ENCODE measurements around the gene REXO1.

- no peak for TF ChIP-seq POLR2A (IDR thresholded peaks at IDR 0.05; ENCODE audit: low read depth, low read length)
- no peak for TF ChIP-seq SPI1 (IDR thresholded peaks at IDR 0.05; ENCODE audit: low read depth, low read length)
- no peak for TF ChIP-seq POLR2AphosphoS5 (IDR thresholded peaks at IDR 0.05; ENCODE audit: low read depth, low read length)
- no peak for TF ChIP-seq TAF1 (IDR thresholded peaks at IDR 0.05; ENCODE audit: low read depth, low read length)
- TF ChIP-seq POU2F2 (IDR thresholded peaks at IDR 0.05; ENCODE audit: low read depth, low read length) = no peak
Measured at GRCh38 chr19:1768918-1769644, 79.2 kb downstream of the REXO1 start.

Data from GM12891 (cell line).